ENCODE results near the gene PHLPP1. TPM values are rescaled to one million over a fixed set of nuclear protein-coding genes. Genes with fewer than 3 reads are reported as not detected.

PHLPP1 gene
- total RNA-seq, 1 experiment from 2014 or later = 14.7 TPM

GRCh38 chr18:62857263-62857976, 142.1 kb downstream of the PHLPP1 start:
- H3K27me3 ChIP-seq (ENCODE audit: insufficient read depth, low read length) = no peaks in the 10 kb centered on the region
- H4K20me1 ChIP-seq (ENCODE audit: insufficient read depth) = no peaks in the 10 kb centered on the region
- H3K4me2 ChIP-seq (ENCODE audit: low read length) = no peak overlapping the region
- no peaks in the 10 kb centered on the region for H3K79me2 ChIP-seq (ENCODE audit: insufficient read depth, low read length)
- H3K9me2 ChIP-seq (ENCODE audit: insufficient read depth) = no peaks in the 10 kb centered on the region
- no TSS peak for BruUV-seq (replicated peaks)
- no peak overlapping the region for H2AFZ ChIP-seq (ENCODE audit: low read depth, low read length, poor library complexity, severe bottlenecking)
- no peak overlapping the region for H3K9ac ChIP-seq (ENCODE audit: low read length)
- intact Hi-C loops (cut with micrococcal nuclease) = no loop called here
- ChIA-PET CTCF (no interaction called here), RAD21 (ENCODE audit: low non-redundant PET in 1 of 2, low total read pairs in 2 of 2, uncharacterized antibody in 2 of 2, unreplicated experiment in 2 of 2) (no interaction called here), POLR2A (no interaction called here)
- TF ChIP-seq SIN3A (IDR thresholded peaks at IDR 0.05; ENCODE audit: low read depth) = no peak
- no peak for TF ChIP-seq CTCF (IDR thresholded peaks at IDR 0.05 in 2 of 3, conservative IDR thresholded peaks at IDR 0.05 in 1 of 3; ENCODE audit: borderline replicate concordance in 1 of 3, insufficient read depth in 1 of 3, low read depth in 2 of 3, low read length in 2 of 3)
- no peak for TF ChIP-seq FOSL1 (IDR thresholded peaks at IDR 0.05; ENCODE audit: low read depth)
- TF ChIP-seq SP1 (IDR thresholded peaks at IDR 0.05; ENCODE audit: low read depth) = no peak
- no peak for TF ChIP-seq ATF3 (IDR thresholded peaks at IDR 0.05)
- TF ChIP-seq MAX (IDR thresholded peaks at IDR 0.05) = no peak
- no peak for TF ChIP-seq ZNF274 (IDR thresholded peaks at IDR 0.05; ENCODE audit: low read depth, low read length)
- no peak for TF ChIP-seq JUND (IDR thresholded peaks at IDR 0.05)
- ATAC-seq (no peak), DNase-seq (ENCODE audit: low read depth, low spot score) (no peak)
- peaks cover 0 to 17% of the 10 kb centered on the region in 2 experiments; a peak in 2 of 4 replicates for H3K4me1 ChIP-seq (ENCODE audit: control insufficient read depth in 1 of 2, insufficient read depth in 2 of 2, low read length in 2 of 2)
- no peaks in the 10 kb centered on the region for H3K36me3 ChIP-seq (ENCODE audit: control insufficient read depth in 1 of 2, insufficient read depth in 2 of 2, low read length in 2 of 2)
- H3K27ac ChIP-seq (ENCODE audit: low read depth, low read length) = no peak overlapping the region
- H3K9me3 ChIP-seq (ENCODE audit: control insufficient read depth in 1 of 2, insufficient read depth in 1 of 2, low read depth in 1 of 2, low read length in 2 of 2) = no peaks in the 10 kb centered on the region
- no peak overlapping the region for H3K4me3 ChIP-seq (replicated peaks in 1 of 2; ENCODE audit: low read depth in 1 of 2, low read length in 2 of 2)

Data from HCT116 (cell line).